ENCODE measurements around the gene CENPS.
"Not testable (repeated sequence)": the region's sequence is repeated elsewhere in the genome, so short reads cannot be mapped to it uniquely, and the experiment has no call there.

DNA sequence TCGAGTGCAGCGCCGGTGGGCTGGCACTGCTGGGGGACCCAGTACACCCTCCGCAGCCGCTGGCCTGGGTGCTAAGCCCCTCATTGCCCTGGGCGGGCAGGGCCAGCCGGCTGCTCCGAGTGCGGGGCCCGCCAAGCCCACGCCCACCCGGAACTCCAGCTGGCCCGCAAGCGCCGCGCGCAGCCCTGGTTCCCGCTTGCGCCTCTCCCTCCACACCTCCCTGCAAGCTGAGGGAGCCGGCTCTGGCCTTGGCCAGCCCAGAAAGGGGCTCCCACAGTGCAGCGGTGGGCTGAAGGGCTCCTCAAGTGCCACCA lies 3.7 kb upstream of the CENPS start:
- TF ChIP-seq, protein P1, sequence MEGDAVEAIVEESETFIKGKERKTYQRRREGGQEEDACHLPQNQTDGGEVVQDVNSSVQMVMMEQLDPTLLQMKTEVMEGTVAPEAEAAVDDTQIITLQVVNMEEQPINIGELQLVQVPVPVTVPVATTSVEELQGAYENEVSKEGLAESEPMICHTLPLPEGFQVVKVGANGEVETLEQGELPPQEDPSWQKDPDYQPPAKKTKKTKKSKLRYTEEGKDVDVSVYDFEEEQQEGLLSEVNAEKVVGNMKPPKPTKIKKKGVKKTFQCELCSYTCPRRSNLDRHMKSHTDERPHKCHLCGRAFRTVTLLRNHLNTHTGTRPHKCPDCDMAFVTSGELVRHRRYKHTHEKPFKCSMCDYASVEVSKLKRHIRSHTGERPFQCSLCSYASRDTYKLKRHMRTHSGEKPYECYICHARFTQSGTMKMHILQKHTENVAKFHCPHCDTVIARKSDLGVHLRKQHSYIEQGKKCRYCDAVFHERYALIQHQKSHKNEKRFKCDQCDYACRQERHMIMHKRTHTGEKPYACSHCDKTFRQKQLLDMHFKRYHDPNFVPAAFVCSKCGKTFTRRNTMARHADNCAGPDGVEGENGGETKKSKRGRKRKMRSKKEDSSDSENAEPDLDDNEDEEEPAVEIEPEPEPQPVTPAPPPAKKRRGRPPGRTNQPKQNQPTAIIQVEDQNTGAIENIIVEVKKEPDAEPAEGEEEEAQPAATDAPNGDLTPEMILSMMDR (IDR thresholded peaks at IDR 0.05; ENCODE audit: poor library complexity), result not testable (repeated sequence)
- TF ChIP-seq EZH2 (IDR thresholded peaks at IDR 0.05; ENCODE audit: borderline replicate concordance); EZH2phosphoT487 (IDR thresholded peaks at IDR 0.05; ENCODE audit: low read depth, severe bottlenecking, unreplicated experiment): not testable (repeated sequence)

Measured in hepatocyte (in vitro differentiated cells).